Measurements from ENCODE around the gene LRRC61. TPM values are rescaled to one million over a fixed set of nuclear protein-coding genes. Genes with fewer than 3 reads are reported as not detected.
"Not testable (repeated sequence)": the region's sequence is repeated elsewhere in the genome, so short reads cannot be mapped to it uniquely, and the experiment has no call there.

Gene LRRC61
- total RNA-seq, 2 donors from 2014 or later, result 9.7 to 9.8 TPM

- H3K27ac ChIP-seq; H3K9me3 ChIP-seq; H3K4me3 ChIP-seq; DNase-seq (ENCODE audit: low spot score); H3K4me1 ChIP-seq; H3K36me3 ChIP-seq; H3K27me3 ChIP-seq: not testable (repeated sequence)
Observed at GRCh38 chr7:150295027-150295426, 28.1 kb upstream of the LRRC61 start.

DNA sequence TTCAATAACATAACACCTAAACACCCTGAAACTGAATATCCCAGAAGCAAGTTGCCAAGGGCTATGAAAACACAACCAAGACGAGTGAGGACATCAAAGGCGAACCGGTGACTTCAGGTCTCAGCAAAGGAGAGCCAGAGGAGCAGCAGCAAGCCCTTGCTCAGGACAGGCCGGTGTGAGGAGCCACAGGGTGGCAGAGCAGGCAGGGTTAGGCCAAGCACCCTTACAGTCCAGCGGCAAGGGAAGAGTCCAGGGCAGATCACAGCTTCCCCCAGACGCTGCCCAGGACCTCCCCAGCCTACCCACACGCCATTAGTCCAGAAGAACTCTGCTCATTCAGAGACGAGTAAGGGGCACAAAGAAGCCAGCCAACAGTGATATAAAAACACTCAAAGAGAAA is 27.5 kb upstream of the LRRC61 start:
- H3K4me3 ChIP-seq; H3K27me3 ChIP-seq; H3K36me3 ChIP-seq; H3K9me3 ChIP-seq; H3K27ac ChIP-seq; H3K4me1 ChIP-seq; DNase-seq (ENCODE audit: low spot score): not testable (repeated sequence)

GRCh38 chr7:150296802-150297201 is 26.4 kb upstream of the LRRC61 start:
- H3K4me1 ChIP-seq; H3K27ac ChIP-seq; DNase-seq (ENCODE audit: low spot score); H3K9me3 ChIP-seq; H3K4me3 ChIP-seq; H3K36me3 ChIP-seq; H3K27me3 ChIP-seq: not testable (repeated sequence)

DNA sequence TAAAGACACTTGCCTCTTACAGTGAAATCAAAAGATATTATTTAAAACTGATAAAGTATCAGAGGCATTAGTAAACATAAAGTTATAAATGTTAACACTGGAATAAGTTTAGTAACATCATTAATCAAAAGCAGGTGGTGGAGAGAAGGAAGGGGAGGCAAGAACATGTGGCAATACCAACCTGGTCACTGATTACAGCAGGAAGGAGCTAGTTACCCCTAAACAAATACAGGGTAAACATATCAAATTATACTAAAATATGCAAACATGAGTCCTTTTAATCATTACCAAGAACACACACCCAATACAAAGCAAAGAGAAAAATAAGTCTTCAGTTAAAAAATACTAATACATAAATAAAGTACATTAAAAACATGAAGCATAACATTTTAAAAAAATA is 25.2 kb upstream of the LRRC61 start:
- H3K4me1 ChIP-seq; H3K9me3 ChIP-seq; H3K27ac ChIP-seq; DNase-seq (ENCODE audit: low spot score); H3K36me3 ChIP-seq; H3K4me3 ChIP-seq; H3K27me3 ChIP-seq: not testable (repeated sequence)

GRCh38 chr7:150302908-150303310 is 20.2 kb upstream of the LRRC61 start:
- not testable (repeated sequence) for H3K27me3 ChIP-seq; H3K36me3 ChIP-seq; H3K4me3 ChIP-seq; DNase-seq (ENCODE audit: low spot score); H3K27ac ChIP-seq; H3K9me3 ChIP-seq; H3K4me1 ChIP-seq

GRCh38 chr7:150304499-150305258 is 18.5 kb upstream of the LRRC61 start:
- H3K4me3 ChIP-seq; H3K27me3 ChIP-seq; H3K9me3 ChIP-seq; H3K27ac ChIP-seq; DNase-seq (ENCODE audit: low spot score); H3K4me1 ChIP-seq; H3K36me3 ChIP-seq: not testable (repeated sequence)

GRCh38 chr7:150305259-150305902 is 17.8 kb upstream of the LRRC61 start:
- not testable (repeated sequence) for H3K27ac ChIP-seq; H3K9me3 ChIP-seq; H3K4me1 ChIP-seq; H3K4me3 ChIP-seq; H3K36me3 ChIP-seq; H3K27me3 ChIP-seq; DNase-seq (ENCODE audit: low spot score)

- not testable (repeated sequence) for H3K36me3 ChIP-seq; H3K4me3 ChIP-seq; DNase-seq (ENCODE audit: low spot score); H3K9me3 ChIP-seq; H3K4me1 ChIP-seq; H3K27ac ChIP-seq; H3K27me3 ChIP-seq
Observed at GRCh38 chr7:150305903-150306284, 17.3 kb upstream of the LRRC61 start.

DNA sequence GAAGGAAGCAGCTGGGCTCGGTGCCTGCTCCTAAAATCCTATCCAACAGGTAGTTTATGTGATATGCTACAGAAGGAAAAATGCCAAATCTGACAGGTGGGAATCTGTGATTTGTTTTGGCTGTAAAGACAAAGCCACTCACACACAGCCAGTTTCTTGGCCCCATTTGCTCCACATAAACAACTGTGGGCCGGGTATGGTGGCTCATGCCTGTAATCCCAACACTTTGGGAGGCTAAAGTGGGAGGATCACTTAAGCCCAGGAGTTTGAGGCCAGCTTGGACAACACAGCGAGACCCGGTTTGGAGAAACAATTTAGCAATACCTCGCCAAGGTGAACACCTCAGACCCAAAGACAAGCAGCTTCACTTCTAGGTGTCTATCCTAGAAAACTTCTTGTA is 16.8 kb upstream of the LRRC61 start:
- H3K4me1 ChIP-seq; H3K27ac ChIP-seq; DNase-seq (ENCODE audit: low spot score); H3K9me3 ChIP-seq; H3K27me3 ChIP-seq; H3K36me3 ChIP-seq; H3K4me3 ChIP-seq: not testable (repeated sequence)

DNA sequence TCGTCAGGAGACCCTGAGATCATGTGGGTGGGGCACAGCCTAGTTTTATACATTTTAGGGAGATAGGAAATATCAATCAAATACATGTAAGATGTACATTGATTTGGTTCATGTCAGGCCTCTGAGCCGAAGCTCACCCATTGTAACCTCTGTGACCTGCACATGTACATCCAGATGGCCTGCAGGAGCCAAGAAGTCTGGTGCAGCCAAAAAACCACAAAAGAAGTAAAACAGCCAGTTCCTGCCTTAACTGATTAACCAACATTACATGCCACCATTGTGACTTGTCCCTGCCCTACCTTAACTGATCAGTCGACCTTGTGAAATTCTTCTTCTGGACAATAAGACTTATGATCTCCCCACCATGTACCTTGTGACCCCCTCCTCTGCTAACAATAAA is 16.0 kb upstream of the LRRC61 start:
- Histone ChIP-seq H3K36me3 (no peaks in the 10 kb centered on the region), H3K4me1 (no peaks in the 10 kb centered on the region), H3K9me3 (no peaks in the 10 kb centered on the region), H3K27me3 (no peaks in the 10 kb centered on the region), H3K4me3 (no peak overlapping the region), H3K27ac (no peak overlapping the region)
- TF ChIP-seq CTCF (IDR thresholded peaks at IDR 0.05), result no peak
- no peak for DNase-seq (ENCODE audit: low spot score)

Measured in right atrium auricular region (tissue), 2 donors.